WTC11 (cell line): ENCODE data around the gene CYSRT1. TPM values are rescaled to one million over a fixed set of nuclear protein-coding genes. Genes with fewer than 3 reads are reported as not detected.

Experiments
- ARID4B ChIP-seq: sonication (generic); formaldehyde crosslinking; IDR thresholded peaks from 2 replicates; pipeline ENCODE4 v1.8.0; 2023; ENCODE audit warnings: missing genetic modification reagents, mild to moderate bottlenecking, borderline replicate concordance
- CREB1 ChIP-seq: sonication (generic); formaldehyde crosslinking; IDR thresholded peaks from 2 replicates; pipeline ENCODE4 v1.8.0; 2023; ENCODE audit warnings: mild to moderate bottlenecking, missing genetic modification reagents
- CREM ChIP-seq: sonication (generic); formaldehyde crosslinking; IDR thresholded peaks from 2 replicates; pipeline ENCODE4 v1.8.1; 2022; ENCODE audit warnings: mild to moderate bottlenecking, missing genetic modification reagents, moderate library complexity
- CTCF ChIP-seq: fragments of 200-600 bp; IDR thresholded peaks from 2 replicates; pipeline ENCODE4 v1.8.0; 2022; ENCODE audit warnings: antibody characterized with exemption
- E2F4 ChIP-seq: sonication (generic); formaldehyde crosslinking; IDR thresholded peaks from 2 replicates; pipeline ENCODE4 v1.8.1; 2022; ENCODE audit warnings: low read depth, mild to moderate bottlenecking, moderate library complexity, missing genetic modification reagents, borderline replicate concordance
- E2F5 ChIP-seq: sonication (generic); formaldehyde crosslinking; IDR thresholded peaks from 2 replicates; pipeline ENCODE4 v1.8.1; 2022; ENCODE audit warnings: mild to moderate bottlenecking, moderate library complexity, missing genetic modification reagents
- EMX1 ChIP-seq: fragments of 250-450 bp; sonication (Bioruptor Pico); IDR thresholded peaks from 2 replicates; pipeline ENCODE4 v1.8.0; 2021; ENCODE audit warnings: mild to moderate bottlenecking
- ERG ChIP-seq: fragments of 250-450 bp; sonication (Bioruptor Pico); IDR thresholded peaks from 2 replicates; pipeline ENCODE4 v1.8.0; 2021; ENCODE audit warnings: mild to moderate bottlenecking
- GRHL2 ChIP-seq: fragments of 250-450 bp; sonication (Bioruptor Pico); IDR thresholded peaks from 2 replicates; pipeline ENCODE4 v1.8.0; 2022; ENCODE audit warnings: mild to moderate bottlenecking, moderate library complexity; ENCODE audit not compliant: insufficient replicate concordance, severe bottlenecking
- HMGA2 ChIP-seq: fragments of 250-450 bp; sonication (Bioruptor Pico); IDR thresholded peaks from 2 replicates; pipeline ENCODE4 v1.4.0; 2021; ENCODE audit warnings: mild to moderate bottlenecking, moderate library complexity
- IRF1 ChIP-seq: sonication (generic); formaldehyde crosslinking; IDR thresholded peaks from 2 replicates; pipeline ENCODE4 v1.8.0; 2023; ENCODE audit warnings: missing genetic modification reagents
- MYBL2 ChIP-seq: sonication (generic); formaldehyde crosslinking; IDR thresholded peaks from 2 replicates; pipeline ENCODE4 v1.8.1; 2023; ENCODE audit warnings: mild to moderate bottlenecking, moderate library complexity, missing genetic modification reagents
- NR3C1 ChIP-seq: sonication (generic); formaldehyde crosslinking; conservative IDR thresholded peaks from 2 replicates; pipeline ENCODE4 v1.8.1; 2023; ENCODE audit warnings: low read depth, mild to moderate bottlenecking, missing genetic modification reagents
- SMAD3 ChIP-seq: sonication (generic); formaldehyde crosslinking; IDR thresholded peaks from 2 replicates; pipeline ENCODE4 v1.8.0; 2022; ENCODE audit warnings: missing genetic modification reagents, mild to moderate bottlenecking, borderline replicate concordance
- SMAD4 ChIP-seq: sonication (generic); formaldehyde crosslinking; IDR thresholded peaks from 2 replicates; pipeline ENCODE4 v1.8.0; 2022; ENCODE audit warnings: mild to moderate bottlenecking, missing genetic modification reagents
- USF1 ChIP-seq: sonication (generic); formaldehyde crosslinking; IDR thresholded peaks from 2 replicates; pipeline ENCODE4 v1.8.0; 2022; ENCODE audit warnings: mild to moderate bottlenecking, missing genetic modification reagents
- ZBTB43 ChIP-seq: sonication (generic); formaldehyde crosslinking; IDR thresholded peaks from 2 replicates; pipeline ENCODE4 v1.8.1; 2023; ENCODE audit warnings: mild to moderate bottlenecking, missing genetic modification reagents
- ZNF121 ChIP-seq: sonication (generic); formaldehyde crosslinking; IDR thresholded peaks from 2 replicates; pipeline ENCODE4 v1.8.0; 2023; ENCODE audit warnings: missing genetic modification reagents
- ZNF232 ChIP-seq: sonication (generic); formaldehyde crosslinking; IDR thresholded peaks from 2 replicates; pipeline ENCODE4 v1.8.0; 2022; ENCODE audit warnings: mild to moderate bottlenecking, missing genetic modification reagents
- ZNF396 ChIP-seq: fragments of 250-450 bp; sonication (Bioruptor Pico); IDR thresholded peaks from 2 replicates; pipeline ENCODE4 v1.8.0; 2021; ENCODE audit warnings: mild to moderate bottlenecking, moderate library complexity, borderline replicate concordance
- ZNF423 ChIP-seq: fragments of 250-450 bp; sonication (Bioruptor Pico); IDR thresholded peaks from 2 replicates; pipeline ENCODE4 v2.1.2; 2022; ENCODE audit warnings: mild to moderate bottlenecking, moderate library complexity
- ZNF532 ChIP-seq: fragments of 250-450 bp; sonication (Bioruptor Pico); IDR thresholded peaks from 2 replicates; pipeline ENCODE4 v1.9.0; 2021; ENCODE audit warnings: mild to moderate bottlenecking, borderline replicate concordance
- total RNA-seq: library from RNA; stranded (reverse); gene quantifications from 3 replicates; pipeline ENCODE4 v1.2.3, GENCODE V29; 2021

CYSRT1 gene
- total RNA-seq, 1 experiment from 2014 or later, result 3.5 TPM

GRCh38 chr9:137240318-137240840, 15.4 kb downstream of the CYSRT1 start (continued):
- TF ChIP-seq ARID4B (CRISPR knock-in tag), result peak; percentile 76
- TF ChIP-seq SMAD4 (CRISPR knock-in tag), result no peak
- no peak for TF ChIP-seq ZNF121 (CRISPR knock-in tag)
- peak; percentile 68; the same call in 1 of the 2 replicates for TF ChIP-seq SMAD3
- peak; percentile 78; the same call in 1 of the 2 replicates for TF ChIP-seq CREM (CRISPR knock-in tag)
- peak; percentile 15; the same call in 1 of the 2 replicates for TF ChIP-seq MYBL2 (CRISPR knock-in tag)
- TF ChIP-seq IRF1 (CRISPR knock-in tag), result 0 out of 2 replicates have a peak, but pooled peaks have one; percentile 52
- no peak for TF ChIP-seq ZNF396 (CRISPR knock-in tag)
- no peak for TF ChIP-seq NR3C1 (CRISPR knock-in tag)
- TF ChIP-seq ERG (CRISPR knock-in tag), result no peak
- 0 out of 2 replicates have a peak, but pooled peaks have one; percentile 42 for TF ChIP-seq ZNF232
- TF ChIP-seq E2F5 (CRISPR knock-in tag), result peak; percentile 56; the same call in 1 of the 2 replicates
- peak; percentile 80; the same call in 1 of the 2 replicates for TF ChIP-seq ZBTB43 (CRISPR knock-in tag)
- no peak for TF ChIP-seq CTCF
- TF ChIP-seq HMGA2, result no peak
- no peak for TF ChIP-seq EMX1
- no peak for TF ChIP-seq GRHL2
- no peak for TF ChIP-seq ZNF423 (CRISPR knock-in tag)
- no peak for TF ChIP-seq CREB1 (CRISPR knock-in tag)
- TF ChIP-seq USF1 (CRISPR knock-in tag), result peak; percentile 57; the same call in 1 of the 2 replicates
- TF ChIP-seq ZNF532, result no peak
- no peak for TF ChIP-seq E2F4 (CRISPR knock-in tag)
